Measurements from ENCODE around the gene POLE.

DNA sequence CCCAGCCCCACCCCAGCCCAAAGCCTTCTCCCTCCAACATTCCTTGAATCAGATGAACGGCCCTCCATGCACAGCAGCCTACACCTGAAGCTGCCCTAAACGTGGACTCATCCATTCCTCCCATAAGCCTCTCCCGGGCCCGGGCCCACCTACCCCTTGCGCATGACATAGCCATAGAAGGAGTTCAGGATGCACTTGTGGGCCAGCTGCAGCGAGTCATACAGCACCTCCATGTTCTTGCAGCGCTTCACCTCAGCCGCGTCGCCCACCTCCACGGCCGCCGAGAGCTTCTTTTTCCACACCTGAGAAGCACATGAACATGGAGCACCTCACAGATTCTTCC, 22.0 kb downstream of the POLE start:
- TF ChIP-seq POU2F2 (IDR thresholded peaks at IDR 0.05; ENCODE audit: low read depth, low read length), result no peak
- no peak for TF ChIP-seq POLR2AphosphoS5 (IDR thresholded peaks at IDR 0.05; ENCODE audit: low read depth, low read length)

All from GM12891 (cell line).